H9 (cell line): ENCODE measurements around the gene USH2A. TPM values are rescaled to one million over a fixed set of nuclear protein-coding genes. Genes with fewer than 3 reads are reported as not detected.

Experiments
- DNase-seq: peaks from one replicate; pipeline ENCODE4 v3.0.0-alpha.2; 2017
- H2AFZ ChIP-seq: one replicate; pipeline ENCODE4 v1.6.1; 2013; ENCODE audit warnings: mild to moderate bottlenecking, low read length, control low read depth, moderate library complexity
- H2AK5ac ChIP-seq: 2 replicates; pipeline ENCODE4 v1.6.1; 2013; ENCODE audit warnings: low read length, control low read depth, mixed read lengths; ENCODE audit not compliant: insufficient read length
- H2BK120ac ChIP-seq: one replicate; pipeline ENCODE4 v1.6.1; 2013; ENCODE audit warnings: low read depth, mild to moderate bottlenecking, low read length, control low read depth, inconsistent platforms; ENCODE audit not compliant: poor library complexity, severe bottlenecking
- H2BK12ac ChIP-seq: 2 replicates; pipeline ENCODE4 v1.6.1; 2013; ENCODE audit warnings: low read length, control low read depth, mixed read lengths, low read depth; ENCODE audit not compliant: insufficient read length
- H2BK15ac ChIP-seq: 2 replicates; pipeline ENCODE4 v1.6.1; 2013; ENCODE audit warnings: low read depth, low read length, control low read depth
- H2BK20ac ChIP-seq: one replicate; pipeline ENCODE4 v1.6.1; 2013; ENCODE audit warnings: low read depth, mild to moderate bottlenecking, low read length, control low read depth, inconsistent platforms; ENCODE audit not compliant: poor library complexity, severe bottlenecking
- H2BK5ac ChIP-seq: 2 replicates; pipeline ENCODE4 v1.6.1; 2013; ENCODE audit warnings: low read length, control low read depth, mixed read lengths; ENCODE audit not compliant: insufficient read length
- H3K14ac ChIP-seq: 2 replicates; pipeline ENCODE4 v1.6.1; 2013; ENCODE audit warnings: low read length, control low read depth; ENCODE audit not compliant: insufficient read depth
- H3K18ac ChIP-seq: 2 replicates; pipeline ENCODE4 v1.6.1; 2013; ENCODE audit warnings: low read depth, mild to moderate bottlenecking, mixed read lengths, low read length, control low read depth; ENCODE audit not compliant: insufficient read length
- H3K23ac ChIP-seq: 2 replicates; pipeline ENCODE4 v1.6.1; 2013; ENCODE audit warnings: low read length, control low read depth, mixed read lengths, low read depth; ENCODE audit not compliant: insufficient read length
- H3K23me2 ChIP-seq: 2 replicates; pipeline ENCODE4 v1.6.1; 2013; ENCODE audit warnings: low read depth, mild to moderate bottlenecking, mixed read lengths, low read length, control low read depth; ENCODE audit not compliant: insufficient read length, poor library complexity, severe bottlenecking
- H3K27ac ChIP-seq: 2 replicates; pipeline ENCODE4 v1.5.1; 2013; ENCODE audit warnings: low read length, control low read depth, mixed read lengths, low read depth; ENCODE audit not compliant: insufficient read length
- H3K27me3 ChIP-seq: 2 replicates; pipeline ENCODE4 v1.6.1; 2013; ENCODE audit warnings: low read length, control low read depth, inconsistent platforms; ENCODE audit not compliant: insufficient read depth
- H3K4ac ChIP-seq: 2 replicates; pipeline ENCODE4 v1.6.1; 2013; ENCODE audit warnings: low read depth, mild to moderate bottlenecking, control low read depth, inconsistent platforms, low read length, moderate library complexity
- H3K4me1 ChIP-seq: 2 replicates; pipeline ENCODE4 v1.6.1; 2013; ENCODE audit warnings: low read length, control low read depth, inconsistent platforms; ENCODE audit not compliant: insufficient read depth
- H3K4me2 ChIP-seq: 2 replicates; pipeline ENCODE4 v1.6.1; 2013; ENCODE audit warnings: low read length, control low read depth, mixed read lengths; ENCODE audit not compliant: insufficient read length, insufficient read depth
- H3K56ac ChIP-seq: 2 replicates; pipeline ENCODE4 v1.6.1; 2013; ENCODE audit warnings: low read depth, mild to moderate bottlenecking, mixed read lengths, low read length, control low read depth; ENCODE audit not compliant: insufficient read length
- H3K79me1 ChIP-seq: 2 replicates; pipeline ENCODE4 v1.6.1; 2013; ENCODE audit warnings: low read depth, mild to moderate bottlenecking, moderate library complexity, low read length, control low read depth, inconsistent platforms; ENCODE audit not compliant: insufficient read depth, poor library complexity, severe bottlenecking
- H3K79me2 ChIP-seq: 2 replicates; pipeline ENCODE4 v1.6.1; 2013; ENCODE audit warnings: low read length, control low read depth, inconsistent platforms; ENCODE audit not compliant: insufficient read depth
- H3K9ac ChIP-seq: 2 replicates; pipeline ENCODE4 v1.6.1; 2013; ENCODE audit warnings: low read length, control low read depth, mixed read lengths; ENCODE audit not compliant: insufficient read length; ENCODE audit errors: extremely low read depth
- H3K9me3 ChIP-seq: one replicate; pipeline ENCODE4 v1.6.1; 2013; ENCODE audit warnings: low read depth, low read length, inconsistent platforms; ENCODE audit not compliant: control insufficient read depth
- H3T11ph ChIP-seq: one replicate; pipeline ENCODE4 v1.6.1; 2013; ENCODE audit warnings: mild to moderate bottlenecking, low read length, control low read depth, inconsistent platforms
- H4K20me1 ChIP-seq: one replicate; pipeline ENCODE4 v1.6.1; 2013; ENCODE audit not compliant: control insufficient read depth, insufficient read length, insufficient read depth
- H4K5ac ChIP-seq: 2 replicates; pipeline ENCODE4 v1.6.1; 2013; ENCODE audit warnings: low read depth, mild to moderate bottlenecking, mixed read lengths, low read length, control low read depth; ENCODE audit not compliant: insufficient read length
- H4K8ac ChIP-seq: replicated peaks from 2 replicates; pipeline ENCODE4 v1.6.1; 2013; ENCODE audit warnings: low read length, control low read depth, mixed read lengths, low read depth; ENCODE audit not compliant: insufficient read length
- H4K91ac ChIP-seq: 2 replicates; pipeline ENCODE4 v1.6.1; 2013; ENCODE audit warnings: low read depth, mild to moderate bottlenecking, moderate library complexity, mixed read lengths, low read length, control low read depth; ENCODE audit not compliant: insufficient read length
- H3K27ac Mint-ChIP-seq, 3 experiments: 2 replicates in 2 of 3; 3 replicates in 1 of 3; pipeline ENCODE4 v1.8.0; 2020 to 2021; ENCODE audit warnings: mixed read lengths in 3 of 3, mild to moderate bottlenecking in 1 of 3, moderate library complexity in 1 of 3
- H3K27me3 Mint-ChIP-seq: 2 replicates; pipeline ENCODE4 v1.8.0; 2021; ENCODE audit warnings: low read depth, mild to moderate bottlenecking, moderate library complexity, mixed read lengths
- H3K36me3 Mint-ChIP-seq, 3 experiments: 2 replicates in 2 of 3; 3 replicates in 1 of 3; pipeline ENCODE4 v1.8.0; 2020 to 2021; ENCODE audit warnings: low read depth in 3 of 3, mixed read lengths in 3 of 3; ENCODE audit not compliant: insufficient read depth in 1 of 3
- H3K4me1 Mint-ChIP-seq, 2 experiments: 2 replicates each; pipeline ENCODE4 v1.8.0; 2020; ENCODE audit warnings: mixed read lengths in 2 of 2
- H3K4me3 Mint-ChIP-seq, 2 experiments: 2 replicates in 1 of 2; 3 replicates in 1 of 2; pipeline ENCODE4 v1.8.0; 2020 to 2021; ENCODE audit warnings: mild to moderate bottlenecking in 2 of 2, mixed read lengths in 2 of 2, moderate library complexity in 1 of 2
- H3K9me3 Mint-ChIP-seq, 2 experiments: 2 replicates in 1 of 2; 3 replicates in 1 of 2; pipeline ENCODE4 v1.8.0; 2020; ENCODE audit warnings: mild to moderate bottlenecking in 2 of 2, mixed read lengths in 2 of 2, moderate library complexity in 1 of 2
- WGBS: extraction: QIAGEN DNeasy Blood & Tissue Kit; methylation state at CpG from one replicate; pipeline ENCODE4 v1.1.7; 2013; ENCODE audit warnings: missing lambda C conversion rate, low lambda C conversion rate, mixed read lengths; ENCODE audit not compliant: insufficient read length; ENCODE audit errors: extremely low coverage; 5-methylcytosine and 5-hydroxymethylcytosine counted together
- total RNA-seq: library from RNA; stranded (reverse); gene quantifications from 2 replicates; pipeline ENCODE4 v1.2.1, GENCODE V29; 2021
- TF ChIP-seq, protein P1 (sequence below): fragments of 200-600 bp; sonication (generic); conservative IDR thresholded peaks from 3 replicates; pipeline ENCODE4 v1.8.0; 2021; ENCODE audit warnings: antibody characterized with exemption, mild to moderate bottlenecking

The USH2A gene
- total RNA-seq, 1 experiment from 2014 or later, result 0.11 TPM

DNA sequence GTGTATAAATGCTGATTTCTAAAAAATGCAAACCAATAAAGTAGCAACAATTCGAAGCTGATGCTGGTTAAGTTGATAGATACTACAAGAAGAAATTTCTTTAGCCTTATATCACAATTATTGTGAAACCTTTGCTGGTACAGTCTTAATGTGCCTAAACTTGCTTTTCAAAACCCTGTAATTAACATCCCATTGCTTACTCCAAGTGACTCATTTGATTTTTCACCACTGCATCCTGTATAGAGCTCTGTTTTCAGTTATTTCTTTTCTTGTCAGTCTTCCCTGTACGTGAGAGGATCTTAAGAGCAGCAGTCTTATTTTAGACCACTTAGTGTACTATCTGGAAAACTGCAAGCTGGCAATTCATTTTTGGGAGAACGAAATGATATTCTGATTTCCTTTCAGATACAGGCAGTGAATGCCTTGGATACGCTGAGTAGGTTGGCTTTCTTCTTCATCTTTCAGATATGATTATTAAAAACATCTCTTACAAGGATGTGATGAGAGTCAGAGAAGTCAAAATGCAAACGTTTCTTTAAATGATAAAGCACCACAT lies 645.8 kb downstream of the USH2A start:
- no peak overlapping the region for H2AFZ ChIP-seq
- H3K79me1 ChIP-seq, result no peaks in the 10 kb centered on the region
- peaks cover 3% of the 10 kb centered on the region; the same call in 1 of the 2 replicates for H3K4me1 ChIP-seq
- H3K27me3 Mint-ChIP-seq, result no peaks in the 10 kb centered on the region
- H4K91ac ChIP-seq, result no peak overlapping the region
- H2BK12ac ChIP-seq, result no peak overlapping the region
- no peak overlapping the region for H3K56ac ChIP-seq
- no peak overlapping the region for H3K9ac ChIP-seq
- H2BK20ac ChIP-seq, result no peak overlapping the region
- H3K4me3 Mint-ChIP-seq, result no peak overlapping the region
- no peaks in the 10 kb centered on the region for H4K20me1 ChIP-seq
- no peak overlapping the region for H2BK120ac ChIP-seq
- H3K9me3 Mint-ChIP-seq, result no peaks in the 10 kb centered on the region; a peak in 1 of 5 replicates
- H3K23ac ChIP-seq, result no peak overlapping the region
- TF ChIP-seq, protein P1, sequence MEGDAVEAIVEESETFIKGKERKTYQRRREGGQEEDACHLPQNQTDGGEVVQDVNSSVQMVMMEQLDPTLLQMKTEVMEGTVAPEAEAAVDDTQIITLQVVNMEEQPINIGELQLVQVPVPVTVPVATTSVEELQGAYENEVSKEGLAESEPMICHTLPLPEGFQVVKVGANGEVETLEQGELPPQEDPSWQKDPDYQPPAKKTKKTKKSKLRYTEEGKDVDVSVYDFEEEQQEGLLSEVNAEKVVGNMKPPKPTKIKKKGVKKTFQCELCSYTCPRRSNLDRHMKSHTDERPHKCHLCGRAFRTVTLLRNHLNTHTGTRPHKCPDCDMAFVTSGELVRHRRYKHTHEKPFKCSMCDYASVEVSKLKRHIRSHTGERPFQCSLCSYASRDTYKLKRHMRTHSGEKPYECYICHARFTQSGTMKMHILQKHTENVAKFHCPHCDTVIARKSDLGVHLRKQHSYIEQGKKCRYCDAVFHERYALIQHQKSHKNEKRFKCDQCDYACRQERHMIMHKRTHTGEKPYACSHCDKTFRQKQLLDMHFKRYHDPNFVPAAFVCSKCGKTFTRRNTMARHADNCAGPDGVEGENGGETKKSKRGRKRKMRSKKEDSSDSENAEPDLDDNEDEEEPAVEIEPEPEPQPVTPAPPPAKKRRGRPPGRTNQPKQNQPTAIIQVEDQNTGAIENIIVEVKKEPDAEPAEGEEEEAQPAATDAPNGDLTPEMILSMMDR, result no peak
- no peaks in the 10 kb centered on the region for H3K79me2 ChIP-seq
- H4K8ac ChIP-seq, result no peak overlapping the region
- H2AK5ac ChIP-seq, result no peak overlapping the region
- H3K14ac ChIP-seq, result no peak overlapping the region
- no peak overlapping the region for H3K4ac ChIP-seq
- H2BK5ac ChIP-seq, result no peak overlapping the region
- WGBS, result no CpG with 5 or more reads among the region's 5 CpGs
- no peaks in the 10 kb centered on the region for H3K23me2 ChIP-seq
- H3K27ac ChIP-seq, result no peak overlapping the region
- H3K9me3 ChIP-seq, result no peaks in the 10 kb centered on the region
- H3K18ac ChIP-seq, result no peak overlapping the region
- DNase-seq, result no peak
- H3K4me2 ChIP-seq, result no peak overlapping the region
- peak overlapping the region in 1 of 3 experiments; percentile 19; a peak in 2 of 7 replicates for H3K27ac Mint-ChIP-seq
- no peaks in the 10 kb centered on the region for H3K36me3 Mint-ChIP-seq
- no peak overlapping the region for H4K5ac ChIP-seq
- H2BK15ac ChIP-seq, result no peak overlapping the region
- H3K4me1 Mint-ChIP-seq, result peaks cover 21 to 23% of the 10 kb centered on the region in 2 experiments
- H3K27me3 ChIP-seq, result no peaks in the 10 kb centered on the region
- H3T11ph ChIP-seq, result no peak overlapping the region
